Measurements from ENCODE around the gene CCDC106.

CCDC106 gene

GRCh38 chr19:55687281-55688201 lies 39.5 kb downstream of the CCDC106 start:
- DNase-seq = no peak

- no peak for DNase-seq
Measured at GRCh38 chr19:55688422-55689218, 40.6 kb downstream of the CCDC106 start.

- DNase-seq = no peak
Measured at GRCh38 chr19:55689411-55690108, 41.5 kb downstream of the CCDC106 start.

- no peak for DNase-seq
Measured at GRCh38 chr19:55690109-55690768, 42.2 kb downstream of the CCDC106 start.

- DNase-seq = no peak
Measured at GRCh38 chr19:55690769-55691545, 42.9 kb downstream of the CCDC106 start.

- DNase-seq = no peak
Measured at GRCh38 chr19:55691561-55692481, 43.8 kb downstream of the CCDC106 start.

GRCh38 chr19:55692681-55693081 lies 44.7 kb downstream of the CCDC106 start:
- DNase-seq = no peak

- no peak for DNase-seq
Measured at GRCh38 chr19:55693336-55693974, 45.4 kb downstream of the CCDC106 start.

GRCh38 chr19:55694241-55694655 lies 46.2 kb downstream of the CCDC106 start:
- DNase-seq = no peak

GRCh38 chr19:55694656-55695491 lies 46.9 kb downstream of the CCDC106 start:
- no peak for DNase-seq

GRCh38 chr19:55695511-55696290 lies 47.7 kb downstream of the CCDC106 start:
- DNase-seq = no peak

GRCh38 chr19:55696301-55697068 lies 48.5 kb downstream of the CCDC106 start:
- no peak for DNase-seq

GRCh38 chr19:55697069-55697440 lies 49.0 kb downstream of the CCDC106 start:
- no peak for DNase-seq

- no peak for DNase-seq
Measured at GRCh38 chr19:55697698-55698097, 49.7 kb downstream of the CCDC106 start.

GRCh38 chr19:55698256-55698655 lies 50.2 kb downstream of the CCDC106 start:
- no peak for DNase-seq

- no peak for DNase-seq
Measured at GRCh38 chr19:55699221-55699620, 51.2 kb downstream of the CCDC106 start.

- DNase-seq = no peak
Measured at GRCh38 chr19:55700813-55701212, 52.8 kb downstream of the CCDC106 start.

Data from GDM1 (cell line).